ENCODE measurements around the gene MIX23. TPM values are rescaled to one million over a fixed set of nuclear protein-coding genes. Genes with fewer than 3 reads are reported as not detected.

The MIX23 gene
- total RNA-seq, 1 experiment from 2014 or later = 80.6 TPM

DNA sequence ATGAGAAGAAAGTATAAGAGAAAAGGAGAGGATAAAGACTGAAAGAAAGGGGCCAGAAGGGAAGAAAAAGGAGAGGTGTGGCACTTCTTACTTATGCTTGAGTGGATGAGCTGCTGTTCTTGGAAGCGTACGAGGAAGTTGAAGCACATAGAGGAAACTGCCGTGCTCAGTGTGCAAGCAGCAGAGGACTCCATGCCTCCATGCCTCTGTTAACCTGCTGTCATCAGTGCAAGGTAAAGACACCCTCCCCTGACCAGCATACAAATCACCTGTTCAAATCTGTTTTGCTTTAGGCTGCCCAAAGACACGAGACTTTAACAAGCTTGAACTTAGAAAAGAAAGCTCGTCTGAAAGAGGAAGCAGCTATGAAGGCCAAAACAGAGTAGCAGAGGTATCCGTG is 26.4 kb upstream of the MIX23 start:
- Mint-ChIP-seq H3K4me3 (no peak overlapping the region), H3K4me1 (peaks cover under 1 to 3% of the 10 kb centered on the region in 2 experiments), H3K36me3 (ENCODE audit: insufficient read depth in 1 of 3, low read depth in 3 of 3) (peaks cover 8 to 50% (median 39%) of the 10 kb centered on the region in 3 experiments; a peak in 6 of 7 replicates), H3K27ac (no peak overlapping the region), H3K9me3 (no peaks in the 10 kb centered on the region), H3K27me3 (ENCODE audit: low read depth) (no peaks in the 10 kb centered on the region)
- no peak overlapping the region for H3T11ph ChIP-seq (ENCODE audit: low read length)
- H3K18ac ChIP-seq (ENCODE audit: insufficient read length, low read depth, low read length) = no peak overlapping the region
- H3K9ac ChIP-seq (ENCODE audit: extremely low read depth, insufficient read length, low read length) = no peak overlapping the region
- H3K9me3 ChIP-seq (ENCODE audit: control insufficient read depth, low read depth, low read length) = no peaks in the 10 kb centered on the region
- H3K79me2 ChIP-seq (ENCODE audit: insufficient read depth, low read length) = no peaks in the 10 kb centered on the region
- no CpG with 5 or more reads among the region's 6 CpGs for WGBS (ENCODE audit: extremely low coverage, insufficient read length, low lambda C conversion rate)
- no peak for DNase-seq
- H3K23me2 ChIP-seq (ENCODE audit: insufficient read length, low read depth, low read length, poor library complexity, severe bottlenecking) = no peaks in the 10 kb centered on the region
- H2BK20ac ChIP-seq (ENCODE audit: low read depth, low read length, poor library complexity, severe bottlenecking) = no peak overlapping the region
- H3K27me3 ChIP-seq (ENCODE audit: insufficient read depth, low read length) = no peaks in the 10 kb centered on the region
- H3K56ac ChIP-seq (ENCODE audit: insufficient read length, low read depth, low read length) = no peak overlapping the region
- no peak overlapping the region for H2BK120ac ChIP-seq (ENCODE audit: low read depth, low read length, poor library complexity, severe bottlenecking)
- no peak overlapping the region for H3K27ac ChIP-seq (ENCODE audit: insufficient read length, low read depth, low read length)
- no peak overlapping the region for H3K14ac ChIP-seq (ENCODE audit: insufficient read depth, low read length)
- H3K4me2 ChIP-seq (ENCODE audit: insufficient read depth, insufficient read length, low read length) = no peak overlapping the region
- H4K20me1 ChIP-seq (ENCODE audit: control insufficient read depth, insufficient read depth, insufficient read length) = no peaks in the 10 kb centered on the region
- no peak overlapping the region for H2BK5ac ChIP-seq (ENCODE audit: insufficient read length, low read length)
- no peaks in the 10 kb centered on the region for H3K4me1 ChIP-seq (ENCODE audit: insufficient read depth, low read length)
- no peak overlapping the region for H2BK12ac ChIP-seq (ENCODE audit: insufficient read length, low read depth, low read length)
- TF ChIP-seq, protein P1, sequence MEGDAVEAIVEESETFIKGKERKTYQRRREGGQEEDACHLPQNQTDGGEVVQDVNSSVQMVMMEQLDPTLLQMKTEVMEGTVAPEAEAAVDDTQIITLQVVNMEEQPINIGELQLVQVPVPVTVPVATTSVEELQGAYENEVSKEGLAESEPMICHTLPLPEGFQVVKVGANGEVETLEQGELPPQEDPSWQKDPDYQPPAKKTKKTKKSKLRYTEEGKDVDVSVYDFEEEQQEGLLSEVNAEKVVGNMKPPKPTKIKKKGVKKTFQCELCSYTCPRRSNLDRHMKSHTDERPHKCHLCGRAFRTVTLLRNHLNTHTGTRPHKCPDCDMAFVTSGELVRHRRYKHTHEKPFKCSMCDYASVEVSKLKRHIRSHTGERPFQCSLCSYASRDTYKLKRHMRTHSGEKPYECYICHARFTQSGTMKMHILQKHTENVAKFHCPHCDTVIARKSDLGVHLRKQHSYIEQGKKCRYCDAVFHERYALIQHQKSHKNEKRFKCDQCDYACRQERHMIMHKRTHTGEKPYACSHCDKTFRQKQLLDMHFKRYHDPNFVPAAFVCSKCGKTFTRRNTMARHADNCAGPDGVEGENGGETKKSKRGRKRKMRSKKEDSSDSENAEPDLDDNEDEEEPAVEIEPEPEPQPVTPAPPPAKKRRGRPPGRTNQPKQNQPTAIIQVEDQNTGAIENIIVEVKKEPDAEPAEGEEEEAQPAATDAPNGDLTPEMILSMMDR (conservative IDR thresholded peaks at IDR 0.05) = no peak
- no peak overlapping the region for H4K8ac ChIP-seq (replicated peaks; ENCODE audit: insufficient read length, low read depth, low read length)
- H2AK5ac ChIP-seq (ENCODE audit: insufficient read length, low read length) = no peak overlapping the region
- H4K5ac ChIP-seq (ENCODE audit: insufficient read length, low read depth, low read length) = no peak overlapping the region
- H3K4ac ChIP-seq (ENCODE audit: low read depth, low read length) = no peak overlapping the region
- H3K79me1 ChIP-seq (ENCODE audit: insufficient read depth, low read depth, low read length, poor library complexity, severe bottlenecking) = no peaks in the 10 kb centered on the region
- no peak overlapping the region for H2BK15ac ChIP-seq (ENCODE audit: low read depth, low read length)
- no peak overlapping the region for H2AFZ ChIP-seq (ENCODE audit: low read length)
- H3K23ac ChIP-seq (ENCODE audit: insufficient read length, low read depth, low read length) = no peak overlapping the region
- H4K91ac ChIP-seq (ENCODE audit: insufficient read length, low read depth, low read length) = no peak overlapping the region
